Activated CD4-positive, alpha-beta T cell treated with anti-CD3 and anti-CD28 coated beads, Interleukin-2, amount 50 U/mL, for 1 hour (primary cell): ENCODE measurements around the gene SNRPD3.
A peak's percentile ranks its signal among the peaks of the same experiment; 100 is the strongest.
"Not testable (repeated sequence)": the region's sequence is repeated elsewhere in the genome, so short reads cannot be mapped to it uniquely, and the experiment has no call there.

ENCODE experiments used
- DNase-seq: peaks from one replicate; pipeline ENCODE4 v3.0.0-alpha.2; 2020

SNRPD3 gene

DNA sequence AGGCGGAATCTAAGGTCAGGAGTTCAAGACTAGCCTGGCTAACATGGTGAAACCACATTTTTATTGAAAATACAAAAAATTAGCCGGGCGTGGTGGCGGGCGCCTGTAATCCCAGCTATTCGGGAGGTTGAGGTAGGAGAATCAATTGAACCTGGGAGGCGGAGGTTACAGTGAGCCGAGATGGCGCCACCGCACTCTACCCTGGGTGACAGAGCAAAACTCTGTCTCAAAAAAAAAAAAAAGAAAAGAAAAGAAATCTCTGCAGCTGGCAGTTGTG, 37.7 kb downstream of the SNRPD3 start:
- not testable (repeated sequence) for DNase-seq

DNA sequence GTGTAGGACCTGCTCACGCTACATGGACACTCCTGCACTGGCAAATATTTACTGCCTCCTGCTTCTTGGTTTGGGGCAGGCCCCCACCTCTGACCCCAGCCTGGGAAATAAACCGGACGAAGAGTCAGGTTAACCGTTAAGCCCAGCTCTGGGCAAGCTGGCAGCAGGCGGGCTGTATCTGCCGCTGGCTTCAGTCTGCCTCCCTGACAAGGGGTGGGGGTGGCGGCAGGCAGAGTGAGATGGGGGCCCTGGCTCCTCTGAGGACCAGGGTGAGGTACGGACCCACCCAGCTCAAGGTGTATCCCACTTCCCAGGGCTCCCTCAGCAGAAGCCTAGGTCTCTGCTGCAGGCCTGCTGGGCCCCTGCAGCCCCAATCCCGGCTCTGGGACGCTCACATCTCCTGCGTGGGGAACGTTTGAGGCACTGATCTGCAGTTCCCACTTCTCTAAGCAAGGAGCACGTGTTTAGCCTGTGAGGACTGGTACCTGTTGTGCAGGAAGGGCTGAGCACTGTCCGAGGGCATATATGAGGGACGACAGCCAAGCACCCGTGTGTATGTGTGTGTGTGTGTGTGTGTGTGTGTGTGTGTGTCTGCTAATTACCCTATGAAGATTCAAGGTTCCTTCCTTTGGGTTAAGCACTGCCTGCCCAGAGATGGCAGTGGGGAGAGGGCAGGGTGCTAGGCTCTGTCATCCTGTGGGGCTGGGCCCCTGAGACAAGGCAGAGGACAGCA, 38.2 kb downstream of the SNRPD3 start:
- no peak for DNase-seq

DNA sequence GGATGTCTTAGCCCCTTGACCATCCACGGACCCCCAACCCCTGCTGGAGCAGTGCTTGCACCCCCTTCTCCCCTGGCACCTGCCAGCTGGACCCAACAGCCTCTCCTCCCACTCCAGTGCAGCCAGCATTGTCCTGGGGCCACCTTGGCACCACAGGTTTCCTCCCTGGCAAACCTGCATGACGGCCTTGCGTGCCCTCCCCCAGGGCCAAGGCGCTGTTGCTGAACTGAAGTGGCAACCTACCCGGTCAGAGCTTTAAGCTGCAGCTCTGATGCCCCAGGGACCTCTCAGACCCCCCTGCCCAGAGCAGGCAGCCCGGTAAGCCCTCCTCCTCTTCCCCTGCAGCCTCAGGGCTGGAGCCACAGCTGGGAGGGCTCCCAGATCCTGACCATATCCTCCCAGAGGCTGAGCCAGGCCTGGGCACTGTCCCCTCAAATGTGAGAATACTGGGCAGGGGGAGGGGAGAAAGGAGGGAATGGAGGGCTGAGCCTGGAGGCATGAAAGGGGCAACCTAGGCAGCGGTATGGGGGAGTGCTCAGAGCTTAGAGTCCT, 38.8 kb downstream of the SNRPD3 start:
- no peak for DNase-seq

DNA sequence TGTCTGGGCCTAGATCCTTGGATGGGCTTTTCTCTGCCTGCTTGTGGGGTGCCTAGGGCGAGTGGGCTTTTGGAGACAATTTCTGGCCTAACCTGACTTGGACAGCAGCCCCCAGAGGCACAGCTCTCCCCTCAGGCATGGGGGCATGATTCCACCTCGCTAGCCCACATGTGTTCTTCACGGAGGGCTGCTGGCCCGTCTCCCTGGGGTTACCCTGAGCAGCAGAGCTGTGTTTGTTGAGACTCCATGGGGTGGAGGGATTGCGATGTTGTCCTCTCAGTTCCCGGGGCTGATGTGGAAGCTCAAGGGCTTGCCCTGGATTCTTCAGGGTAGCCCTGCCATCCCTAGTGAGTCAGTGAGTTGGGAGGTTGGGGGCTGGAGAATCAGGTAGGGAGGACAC, 39.4 kb downstream of the SNRPD3 start:
- DNase-seq = no peak

- DNase-seq = no peak
Observed at GRCh38 chr22:24595863-24596262, 40.1 kb downstream of the SNRPD3 start.

- not testable (repeated sequence) for DNase-seq
Observed at GRCh38 chr22:24597076-24597475, 41.3 kb downstream of the SNRPD3 start.

- DNase-seq = no peak
Observed at GRCh38 chr22:24599514-24599913, 43.7 kb downstream of the SNRPD3 start.

DNA sequence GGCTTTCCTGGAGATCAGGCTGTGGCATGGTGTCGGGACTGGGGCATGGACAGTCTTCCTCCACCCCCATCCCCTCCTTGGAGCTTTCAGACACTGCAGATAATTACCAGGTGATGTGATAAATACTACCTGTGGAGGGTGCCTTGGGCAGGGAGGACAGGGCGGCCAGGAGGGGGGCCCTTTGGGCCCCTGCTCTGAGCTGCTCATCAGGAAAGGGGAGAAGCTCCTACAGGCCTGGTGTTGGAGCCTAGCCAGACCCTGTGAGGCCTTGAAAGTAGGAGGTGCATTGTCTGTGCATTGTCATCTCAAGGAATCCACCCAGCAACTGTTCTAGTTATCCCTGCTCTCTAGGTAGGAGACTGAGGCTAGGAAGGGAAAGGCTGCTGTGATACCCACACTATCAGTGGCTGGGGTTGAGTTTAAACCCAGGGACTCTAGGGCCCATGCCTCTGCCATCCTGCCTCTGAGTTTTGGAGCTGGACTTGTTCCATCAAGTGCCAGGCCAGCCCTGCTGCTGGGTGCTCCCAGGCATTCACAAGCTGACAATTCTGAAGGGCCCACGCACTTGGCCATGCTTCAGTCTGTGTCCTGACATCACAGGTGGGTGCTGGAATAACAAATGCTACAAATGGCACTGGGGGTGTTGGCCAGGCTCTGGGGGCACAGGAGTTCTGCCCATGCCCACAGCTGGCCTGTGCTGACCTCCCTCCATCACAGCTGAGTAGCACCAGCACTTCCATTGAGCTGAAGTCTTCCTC, 44.3 kb downstream of the SNRPD3 start:
- not testable (repeated sequence) for DNase-seq

- DNase-seq = no peak
Observed at GRCh38 chr22:24601217-24602104, 45.7 kb downstream of the SNRPD3 start.

- DNase-seq = not testable (repeated sequence)
Observed at GRCh38 chr22:24602105-24602749, 46.4 kb downstream of the SNRPD3 start.

- DNase-seq = not testable (repeated sequence)
Observed at GRCh38 chr22:24602847-24603769, 47.3 kb downstream of the SNRPD3 start, which contains the start of gene GGT1. TSS of gene GGT1 (plus strand) at chr22:24603193. CDS start at chr22:24611082, 7,889 bp downstream.

GRCh38 chr22:24603770-24604629, 48.2 kb downstream of the SNRPD3 start:
- peak; percentile 11 for DNase-seq

- DNase-seq = not testable (repeated sequence)
Observed at GRCh38 chr22:24606340-24606739, 50.5 kb downstream of the SNRPD3 start.

DNA sequence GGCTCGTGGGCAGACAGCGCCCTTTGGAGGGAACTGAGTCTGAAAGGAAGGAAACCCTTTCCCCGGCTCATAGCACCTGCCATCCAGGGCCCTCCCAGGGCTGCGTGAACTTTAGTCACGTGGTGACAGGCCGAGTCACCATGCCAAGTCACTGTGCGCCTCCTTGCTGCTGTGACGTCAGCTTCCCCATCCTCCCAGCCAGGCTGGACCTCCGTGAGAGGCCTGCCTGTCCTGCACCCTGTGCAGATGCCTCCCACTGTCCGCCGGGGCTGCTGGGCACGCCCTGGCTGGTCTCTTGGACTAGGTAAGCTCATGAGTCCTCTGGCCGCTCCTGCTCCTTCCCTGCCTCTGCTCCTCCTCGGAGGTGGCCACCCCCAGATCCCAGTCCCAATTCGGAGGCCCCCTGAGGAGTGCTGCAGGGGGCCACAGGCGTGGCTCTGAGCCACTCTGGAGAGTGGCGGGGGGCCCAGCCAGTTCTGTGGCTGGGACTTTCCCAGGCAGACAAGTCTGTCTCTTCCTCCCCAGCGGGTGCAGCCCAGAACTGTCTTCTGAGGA, 51.7 kb downstream of the SNRPD3 start:
- DNase-seq = peak; percentile 46

- not testable (repeated sequence) for DNase-seq
Observed at GRCh38 chr22:24608327-24608726, 52.5 kb downstream of the SNRPD3 start.

DNA sequence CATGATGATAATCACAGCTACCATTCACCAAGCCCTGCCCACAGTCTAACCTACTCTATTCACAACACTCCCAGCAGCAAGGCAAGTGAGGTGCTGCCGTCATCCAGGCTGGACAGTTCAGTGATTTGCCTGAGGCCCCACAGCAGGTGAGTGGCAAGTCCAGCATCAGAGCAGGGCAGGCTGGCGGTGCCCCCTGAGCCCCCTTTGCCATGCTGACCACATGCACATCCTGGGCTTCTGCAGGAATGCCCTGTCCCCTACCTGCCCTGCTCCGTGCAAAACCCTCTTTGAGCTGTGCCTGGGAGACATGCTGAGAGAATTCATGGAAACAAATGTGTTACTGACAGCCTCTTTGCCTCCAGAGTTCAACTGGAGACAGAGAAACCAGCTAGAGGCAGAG, 54.1 kb downstream of the SNRPD3 start:
- DNase-seq = not testable (repeated sequence)

- not testable (repeated sequence) for DNase-seq
Observed at GRCh38 chr22:24614794-24615193, 59.0 kb downstream of the SNRPD3 start.

DNA sequence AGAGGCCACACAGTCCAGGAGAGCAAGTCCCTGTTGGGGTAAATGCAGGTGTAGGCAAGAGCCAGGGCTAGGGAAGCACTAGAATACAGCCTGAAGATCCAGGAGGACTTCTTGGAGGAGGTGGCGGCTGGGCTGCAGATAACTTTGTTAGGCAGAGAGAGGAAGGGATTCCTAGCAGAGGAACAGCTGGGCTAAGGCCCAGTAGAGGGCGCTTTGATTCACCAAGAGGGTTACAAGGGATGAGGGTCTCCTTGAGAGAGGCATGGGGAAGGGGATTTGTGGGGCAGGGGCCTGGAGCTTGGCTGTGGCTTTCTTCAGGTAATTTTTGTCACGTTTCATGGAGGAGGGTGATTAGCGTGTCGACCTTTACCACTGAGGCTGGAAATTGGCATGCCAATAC, 65.4 kb downstream of the SNRPD3 start:
- DNase-seq = not testable (repeated sequence)

- not testable (repeated sequence) for DNase-seq
Observed at GRCh38 chr22:24622596-24622995, 66.8 kb downstream of the SNRPD3 start.
